B cell (primary cell): ENCODE data around the gene SLC1A2. TPM values are rescaled to one million over a fixed set of nuclear protein-coding genes. Genes with fewer than 3 reads are reported as not detected.

ENCODE experiments used
- ATAC-seq: fragments of 200-7000 bp; cut with Tn5 transposase; one replicate; pipeline ENCODE4 v1.10.0; 2021; ENCODE audit warnings: low read depth, mild to moderate bottlenecking, moderate number of reproducible peaks, moderate library complexity
- CTCF ChIA-PET: fragments of 350-600 bp; sonication (Branson Sonifier 250); formaldehyde crosslinking; loops from one replicate; lab custom pipeline; 2021; ENCODE audit warnings: antibody characterized with exemption, inconsistent platforms; lab: Charles Lee
- POLR2A ChIA-PET: fragments of 350-600 bp; sonication (Branson Sonifier 250); formaldehyde crosslinking; loops from one replicate; lab custom pipeline; 2021; ENCODE audit warnings: antibody characterized with exemption; lab: Charles Lee
- DNase-seq: peaks from one replicate; pipeline ENCODE4 v3.0.0; 2013
- H2AFZ ChIP-seq: 2 replicates; pipeline ENCODE4 v1.6.1; 2012; ENCODE audit warnings: mild to moderate bottlenecking, low read depth, low read length; ENCODE audit not compliant: insufficient read depth, poor library complexity, severe bottlenecking
- H3K27ac ChIP-seq, 2 donors: 1 replicate in 1 of 2; 2 replicates in 1 of 2; pipeline ENCODE4 v1.5.1; 2012 to 2013; ENCODE audit warnings: low read length in 2 of 2, mild to moderate bottlenecking in 2 of 2, moderate library complexity in 1 of 2
- H3K27me3 ChIP-seq, 4 experiments: fragments of 200-600 bp in 1 of 4; sonication (generic) in 1 of 4; replicated peaks in 1 of 4; 1 replicate in 2 of 4; 2 replicates in 2 of 4; pipeline versions ENCODE4 v1.6.1 to v1.7.0; 2013 to 2016; ENCODE audit warnings: low read length in 3 of 4, mild to moderate bottlenecking in 2 of 4, mixed read lengths in 1 of 4, moderate library complexity in 1 of 4; ENCODE audit not compliant: insufficient read depth in 4 of 4, control insufficient read depth in 3 of 4; ENCODE audit errors: control extremely low read depth in 1 of 4
- H3K36me3 ChIP-seq, 2 experiments: replicated peaks in 1 of 2; 1 replicate in 1 of 2; 2 replicates in 1 of 2; pipeline versions ENCODE4 v1.6.1 to v1.7.1; 2013; ENCODE audit warnings: low read length in 1 of 2; ENCODE audit not compliant: insufficient read depth in 2 of 2, control insufficient read depth in 1 of 2; ENCODE audit errors: control extremely low read depth in 1 of 2, extremely low read depth in 1 of 2
- H3K4me1 ChIP-seq, 2 donors: fragments of 200-600 bp in 1 of 2; sonication (generic) in 1 of 2; 1 replicate in 1 of 2; 2 replicates in 1 of 2; pipeline versions ENCODE4 v1.5.1 to v1.6.1; 2013 to 2017; ENCODE audit warnings: low read length in 2 of 2; ENCODE audit not compliant: control insufficient read depth in 2 of 2, insufficient read depth in 2 of 2
- H3K4me2 ChIP-seq: replicated peaks from 2 replicates; pipeline ENCODE3; 2012; ENCODE audit warnings: mild to moderate bottlenecking, low read depth, low read length; ENCODE audit not compliant: poor library complexity, severe bottlenecking
- H3K4me3 ChIP-seq, 5 experiments: fragments of 200-600 bp in 1 of 5; sonication (generic) in 1 of 5; 1 replicate in 3 of 5; 2 replicates in 2 of 5; pipeline versions ENCODE4 v1.5.1 to v1.7.0; 2011 to 2016; ENCODE audit warnings: low read length in 4 of 5, mild to moderate bottlenecking in 4 of 5, low read depth in 2 of 5, control low read depth in 1 of 5, moderate library complexity in 1 of 5; ENCODE audit not compliant: insufficient read depth in 1 of 5; ENCODE audit errors: control extremely low read depth in 1 of 5, extremely low read depth in 1 of 5
- H3K79me2 ChIP-seq: fragments of 200-600 bp; sonication (generic); one replicate; pipeline ENCODE4 v1.6.0; 2016; ENCODE audit warnings: low read length; ENCODE audit not compliant: control insufficient read depth, insufficient read depth
- H3K9ac ChIP-seq: fragments of 200-600 bp; sonication (generic); 2 replicates; pipeline ENCODE4 v1.6.1; 2017; ENCODE audit warnings: mild to moderate bottlenecking, low read length, moderate library complexity
- H3K9me3 ChIP-seq, 3 donors: one replicate each; pipeline versions ENCODE4 v1.6.1 to v1.7.1; 2013; ENCODE audit warnings: low read length in 2 of 3; ENCODE audit not compliant: control insufficient read depth in 2 of 3, insufficient read depth in 1 of 3; ENCODE audit errors: control extremely low read depth in 1 of 3
- H4K20me1 ChIP-seq: 2 replicates; pipeline ENCODE4 v1.6.0; 2012; ENCODE audit warnings: mild to moderate bottlenecking, low read length; ENCODE audit not compliant: insufficient read depth, control insufficient read depth, poor library complexity, severe bottlenecking
- H3K27ac Mint-ChIP-seq: one replicate; pipeline ENCODE4 v1.8.0; 2021; ENCODE audit warnings: mixed read lengths
- H3K27me3 Mint-ChIP-seq: one replicate; pipeline ENCODE4 v1.8.0; 2021; ENCODE audit warnings: mixed read lengths
- H3K4me1 Mint-ChIP-seq: one replicate; pipeline ENCODE4 v1.8.0; 2021; ENCODE audit warnings: mixed read lengths
- H3K4me3 Mint-ChIP-seq: one replicate; pipeline ENCODE4 v1.8.0; 2021; ENCODE audit warnings: mixed read lengths
- H3K9me3 Mint-ChIP-seq: one replicate; pipeline ENCODE4 v1.8.0; 2022; ENCODE audit warnings: mixed read lengths; ENCODE audit not compliant: insufficient read depth
- CTCF ChIP-seq: fragments of 200-600 bp; IDR thresholded peaks from one replicate; pipeline ENCODE4 v1.8.0; 2022; ENCODE audit warnings: antibody characterized with exemption, mild to moderate bottlenecking
- EZH2 ChIP-seq: IDR thresholded peaks from 2 replicates; pipeline ENCODE4 v1.6.1; 2012; ENCODE audit warnings: borderline replicate concordance, low read depth, mild to moderate bottlenecking, moderate library complexity, low read length; ENCODE audit not compliant: insufficient read depth, poor library complexity, severe bottlenecking
- WGBS: methylation state at CpG from one replicate; pipeline ENCODE4 v1.1.5; 2013; ENCODE audit warnings: missing lambda C conversion rate; ENCODE audit not compliant: insufficient coverage; 5-methylcytosine and 5-hydroxymethylcytosine counted together
- intact Hi-C: fragments of 100-400 bp; cut with micrococcal nuclease; formaldehyde crosslinking; loops from one replicate; pipeline ENCODE4 v1.10.0; 2022
- polyA plus RNA-seq: library from polyadenylated mRNA; depleted of rRNA; stranded (reverse); fragments of >200 nt; gene quantifications from 2 replicates; pipeline ENCODE4 v1.2.3, GENCODE V29; 2012
- total RNA-seq, 2 donors: library from RNA; stranded (reverse); fragments of 120-200 nt in 1 of 2; gene quantifications; 1 replicate in 1 of 2; 2 replicates in 1 of 2; pipeline versions ENCODE4 v1.2.3 to v1.2.4, GENCODE V29; 2013 to 2022

SLC1A2 gene
- total and polyA plus RNA-seq, 2 donors (not counting 1 experiment from before 2014, with no cell fraction given) = not detected

GRCh38 chr11:35262056-35262455, 157.3 kb downstream of the SLC1A2 start:
- H3K4me2 ChIP-seq = no peak overlapping the region
- ChIA-PET CTCF (no interaction called here), POLR2A (no interaction called here)
- ATAC-seq (no peak), DNase-seq (no peak)
- H3K27ac Mint-ChIP-seq = no peak overlapping the region
- WGBS = 92% methylated on average over 2 of the region's 3 CpGs
- TF ChIP-seq EZH2 (no peak), CTCF (no peak)
- H3K4me3 ChIP-seq = no peak overlapping the region
- H4K20me1 ChIP-seq = no peaks in the 10 kb centered on the region
- H3K9ac ChIP-seq = no peak overlapping the region
- no peak overlapping the region for H2AFZ ChIP-seq
- H3K36me3 ChIP-seq = no peaks in the 10 kb centered on the region
- no peaks in the 10 kb centered on the region for H3K27me3 Mint-ChIP-seq
- intact Hi-C loops = loop anchor here (5.0 kb wide), 1 partner anchor 130 kb away; no protein-coding TSS in a partner anchor
- no peaks in the 10 kb centered on the region for H3K27me3 ChIP-seq
- H3K4me1 Mint-ChIP-seq = peaks cover 17% of the 10 kb centered on the region
- H3K9me3 ChIP-seq = no peaks in the 10 kb centered on the region
- H3K4me1 ChIP-seq = peaks cover 7 to 9% of the 10 kb centered on the region in 2 donors
- H3K4me3 Mint-ChIP-seq = no peak overlapping the region
- H3K79me2 ChIP-seq = no peaks in the 10 kb centered on the region
- no peaks in the 10 kb centered on the region for H3K9me3 Mint-ChIP-seq
- no peak overlapping the region for H3K27ac ChIP-seq

GRCh38 chr11:35261197-35261596, 158.2 kb downstream of the SLC1A2 start:
- no peak overlapping the region for H3K27ac Mint-ChIP-seq
- Histone ChIP-seq H3K79me2 (no peaks in the 10 kb centered on the region), H3K9me3 (no peaks in the 10 kb centered on the region), H3K4me3 (no peak overlapping the region), H3K4me1 (peaks cover 12 to 13% of the 10 kb centered on the region in 2 donors), H3K9ac (no peak overlapping the region), H4K20me1 (no peaks in the 10 kb centered on the region), H3K27ac (no peak overlapping the region), H3K4me2 (no peak overlapping the region), H3K36me3 (no peaks in the 10 kb centered on the region), H3K27me3 (no peaks in the 10 kb centered on the region), H2AFZ (no peak overlapping the region)
- ATAC-seq (no peak), DNase-seq (no peak)
- intact Hi-C loops = loop anchor here (5.0 kb wide), 1 partner anchor 131 kb away; no protein-coding TSS in a partner anchor
- H3K4me3 Mint-ChIP-seq = no peak overlapping the region
- H3K9me3 Mint-ChIP-seq = no peaks in the 10 kb centered on the region
- ChIA-PET CTCF (interaction anchor here (1.0 to 1.7 kb wide), 4 partner anchors 11 to 131 kb away, joined by 3 to 5 read pairs (median 4); no protein-coding TSS in a partner anchor), POLR2A (no interaction called here)
- H3K27me3 Mint-ChIP-seq = no peaks in the 10 kb centered on the region
- H3K4me1 Mint-ChIP-seq = peaks cover 23% of the 10 kb centered on the region
- TF ChIP-seq EZH2 = no peak
- TF ChIP-seq CTCF = no peak
- WGBS = no CpG with 5 or more reads among the region's 1 CpG
